HepG2 (cell line): ENCODE data around the gene SIK3. TPM values are rescaled to one million over a fixed set of nuclear protein-coding genes. Genes with fewer than 3 reads are reported as not detected.
A peak's percentile ranks its signal among the peaks of the same experiment; 100 is the strongest.

Experiments used
- CTCF ChIP-seq: sonication (generic); formaldehyde crosslinking; IDR thresholded peaks from 2 replicates; pipeline ENCODE4 v1.5.0; 2020; ENCODE audit warnings: mild to moderate bottlenecking, missing genetic modification reagents, moderate library complexity
- ELK4 ChIP-seq: sonication (generic); formaldehyde crosslinking; IDR thresholded peaks from 2 replicates; pipeline ENCODE4 v1.9.0; 2021; ENCODE audit warnings: missing genetic modification reagents, borderline replicate concordance
- FIP1L1 ChIP-seq: fragments of 200-400 bp; formaldehyde crosslinking; IDR thresholded peaks from 2 replicates; pipeline ENCODE4 v1.6.1; 2018; ENCODE audit warnings: low read depth, mild to moderate bottlenecking, low read length, moderate library complexity, borderline replicate concordance; ENCODE audit not compliant: insufficient read depth
- IRF2 ChIP-seq: IDR thresholded peaks from 2 replicates; pipeline ENCODE4 v1.6.1; 2018; ENCODE audit warnings: missing genetic modification reagents, missing compliant biosample characterization
- KAT7 ChIP-seq: IDR thresholded peaks from 2 replicates; pipeline ENCODE4 v1.6.1; 2018; ENCODE audit warnings: borderline replicate concordance, missing compliant biosample characterization
- MAZ ChIP-seq, 2 experiments: sonication (generic) in 1 of 2; formaldehyde crosslinking in 1 of 2; IDR thresholded peaks; 2 replicates each; pipeline versions ENCODE4 v1.5.0 to v1.6.1; 2012 to 2020; ENCODE audit warnings: low read depth in 2 of 2, mild to moderate bottlenecking in 2 of 2, borderline replicate concordance in 1 of 2, improper control_type of control experiment in 1 of 2, low read length in 1 of 2, missing genetic modification reagents in 1 of 2, moderate library complexity in 1 of 2
- PHF21A ChIP-seq: sonication (generic); formaldehyde crosslinking; IDR thresholded peaks from 2 replicates; pipeline ENCODE4 v1.5.0; 2020; ENCODE audit warnings: mild to moderate bottlenecking, missing genetic modification reagents
- TBX3 ChIP-seq: fragments of 450-650 bp; IDR thresholded peaks from 2 replicates; pipeline ENCODE4 v1.6.1; 2017; ENCODE audit warnings: antibody characterized with exemption, mild to moderate bottlenecking, inconsistent platforms, borderline replicate concordance
- TFE3 ChIP-seq: IDR thresholded peaks from 2 replicates; pipeline ENCODE4 v1.6.1; 2016
- ZBTB33 ChIP-seq: sonication (generic); formaldehyde crosslinking; IDR thresholded peaks from 2 replicates; pipeline ENCODE4 v1.4.0; 2020; ENCODE audit warnings: missing genetic modification reagents
- ZBTB7A ChIP-seq: sonication (generic); formaldehyde crosslinking; IDR thresholded peaks from 2 replicates; pipeline ENCODE4 v1.8.0; 2022; ENCODE audit warnings: mild to moderate bottlenecking, missing genetic modification reagents
- ZHX1 ChIP-seq: sonication (generic); formaldehyde crosslinking; IDR thresholded peaks from 2 replicates; pipeline ENCODE4 v1.8.1; 2022; ENCODE audit warnings: low read depth, mild to moderate bottlenecking, missing genetic modification reagents
- ZNF512 ChIP-seq: sonication (generic); formaldehyde crosslinking; IDR thresholded peaks from 2 replicates; pipeline ENCODE4 v1.4.0; 2020; ENCODE audit warnings: mild to moderate bottlenecking, missing genetic modification reagents
- ZNF530 ChIP-seq: sonication (generic); formaldehyde crosslinking; IDR thresholded peaks from 2 replicates; pipeline ENCODE4 v1.5.0; 2020; ENCODE audit warnings: low read depth, mild to moderate bottlenecking, missing genetic modification reagents
- ZNF562 ChIP-seq: sonication (generic); formaldehyde crosslinking; IDR thresholded peaks from 2 replicates; pipeline ENCODE4 v1.8.0; 2022; ENCODE audit warnings: missing genetic modification reagents, borderline replicate concordance
- polyA plus RNA-seq, 8 experiments: library from polyadenylated mRNA; depleted of rRNA in 3 of 8; stranded (reverse) in 7 of 8; unstranded in 1 of 8; fragments of >200 nt; fragmentation: Illumina TruSeq in 4 of 8; extraction: Trizol in 4 of 8; gene quantifications; 2 replicates each; pipeline versions ENCODE4 v1.2.1 to v1.2.3, GENCODE V29; 2011 to 2016; ENCODE audit warnings: low read depth in 4 of 8, missing spikeins in 1 of 8, mixed read lengths in 1 of 8; ENCODE audit not compliant: insufficient read depth in 1 of 8
- total RNA-seq, 5 experiments: library from RNA; depleted of rRNA; stranded (reverse); fragments of >200 nt; fragmentation: Illumina TruSeq; extraction: Trizol; gene quantifications; 2 replicates each; pipeline ENCODE4 v1.2.3, GENCODE V29; 2016; ENCODE audit warnings: low read depth in 1 of 5

Gene SIK3
- total and polyA plus RNA-seq, 2 of the 13 experiments (the other 11 are each of a cell fraction or from before 2014, with no cell fraction given) = 5.7 to 9.8 TPM

GRCh38 chr11:116832350-116833290 is 265.6 kb downstream of the SIK3 start (continued):
- TF ChIP-seq ZHX1 (CRISPR knock-in tag) (peak; percentile 73; the same call in 1 of the 2 replicates), TBX3 (peak; percentile 88; the same call in 1 of the 2 replicates), ELK4 (CRISPR knock-in tag) (no peak), TFE3 (CRISPR knock-in tag) (peak; percentile 90), ZBTB33 (CRISPR knock-in tag) (peak; percentile 90), CTCF (CRISPR knock-in tag) (peak; percentile 81), ZBTB7A (CRISPR knock-in tag) (peak; percentile 93; the same call in 1 of the 2 replicates), ZNF512 (peak; percentile 91; the same call in 1 of the 2 replicates), IRF2 (peak; percentile 96), FIP1L1 (no peak), ZNF562 (CRISPR knock-in tag) (no peak), KAT7 (CRISPR knock-in tag) (peak; percentile 73; the same call in 1 of the 2 replicates), MAZ (IDR thresholded peaks at IDR 0.05; ENCODE audit: borderline replicate concordance, low read depth, low read length) (peak; percentile 29; the same call in 1 of the 2 replicates), MAZ (CRISPR knock-in tag; IDR thresholded peaks at IDR 0.05; ENCODE audit: low read depth) (peak; percentile 95), PHF21A (CRISPR knock-in tag) (peak; percentile 96), ZNF530 (CRISPR knock-in tag) (no peak)
